GM12878 (cell line): Measurements from ENCODE around the gene ANKRD16. TPM values are rescaled to one million over a fixed set of nuclear protein-coding genes. Genes with fewer than 3 reads are reported as not detected.

ENCODE experiments used
- ATAC-seq: fragments of 200-7000 bp; cut with Tn5 transposase; 3 replicates; pipeline ENCODE4 v1.9.1; 2020; ENCODE audit warnings: mild to moderate bottlenecking, moderate library complexity
- BruUV-seq: library from RNA; stranded (reverse); fragments of 400-500 nt; replicated peaks from 2 replicates; lab custom pipeline; 2021; lab: Mats Ljungman, UMichigan
- CTCF ChIA-PET: fragments of 300-600 bp; sonication (Branson Sonifier 250); formaldehyde crosslinking; extraction: SDS; loops from one replicate; lab custom pipeline; 2021; ENCODE audit warnings: inconsistent platforms; lab: Yijun Ruan, JAX
- POLR2A ChIA-PET: fragments of 350-600 bp; formaldehyde crosslinking; extraction: SDS; loops from one replicate; lab custom pipeline; 2021; ENCODE audit warnings: inconsistent platforms; lab: Charles Lee
- RAD21 ChIA-PET: fragments of 300-600 bp; sonication (Branson Sonifier 250); formaldehyde crosslinking; loops from one replicate; lab custom pipeline; 2023; ENCODE audit warnings: antibody characterized with exemption; ENCODE audit not compliant: unreplicated experiment; lab: Charles Lee
- SMC1A ChIA-PET: fragments of 300-600 bp; sonication (Branson Sonifier 250); formaldehyde crosslinking; loops from one replicate; lab custom pipeline; 2023; ENCODE audit not compliant: unreplicated experiment, uncharacterized antibody; lab: Charles Lee
- DNase-seq: peaks from one replicate; pipeline ENCODE4 v3.0.0-alpha.2; 2011; ENCODE audit warnings: low read depth, low spot score
- FAIRE-seq: peaks from 3 replicates; lab custom pipeline; 2011; peaks lifted over from hg19 to GRCh38; lab: Jason Lieb, UNC
- H2AFZ ChIP-seq: 2 replicates; pipeline ENCODE4 v1.6.0; 2011; ENCODE audit warnings: low read depth, low read length, control low read depth; ENCODE audit not compliant: control insufficient read depth
- H3K27ac ChIP-seq: 2 replicates; pipeline ENCODE4 v1.5.1; 2011; ENCODE audit warnings: control low read depth; ENCODE audit not compliant: control insufficient read depth, insufficient read depth
- H3K27me3 ChIP-seq, 2 experiments: replicated peaks in 1 of 2; 2 replicates each; pipeline versions ENCODE4 v1.6.0 to v1.6.1; 2011; ENCODE audit warnings: low read length in 1 of 2; ENCODE audit not compliant: control insufficient read depth in 2 of 2, insufficient read depth in 2 of 2
- H3K36me3 ChIP-seq, 2 experiments: 2 replicates each; pipeline ENCODE4 v1.5.1; 2011; ENCODE audit warnings: low read length in 1 of 2; ENCODE audit not compliant: control insufficient read depth in 2 of 2, insufficient read depth in 2 of 2
- H3K4me1 ChIP-seq: 2 replicates; pipeline ENCODE4 v1.6.1; 2011; ENCODE audit warnings: mild to moderate bottlenecking, low read length, moderate library complexity, mixed read lengths; ENCODE audit not compliant: control insufficient read depth, insufficient read depth
- H3K4me2 ChIP-seq: 2 replicates; pipeline ENCODE4 v1.6.0; 2011; ENCODE audit warnings: control low read depth; ENCODE audit not compliant: control insufficient read depth, insufficient read depth
- H3K4me3 ChIP-seq: fragments of 200-600 bp; sonication (generic); 2 replicates; pipeline ENCODE4 v1.5.1; 2016
- H3K79me2 ChIP-seq: 2 replicates; pipeline ENCODE4 v1.6.0; 2011; ENCODE audit warnings: low read length; ENCODE audit not compliant: control insufficient read depth, insufficient read depth
- H3K9ac ChIP-seq: 2 replicates; pipeline ENCODE4 v1.8.0; 2011; ENCODE audit warnings: low read length, control low read depth, mixed read lengths; ENCODE audit not compliant: control insufficient read depth, insufficient read depth
- H3K9me3 ChIP-seq: replicated peaks from 3 replicates; pipeline ENCODE4 v1.5.1; 2011; ENCODE audit warnings: mild to moderate bottlenecking, low read length; ENCODE audit not compliant: control insufficient read depth, insufficient read depth
- H4K20me1 ChIP-seq: 2 replicates; pipeline ENCODE4 v1.6.0; 2011; ENCODE audit not compliant: control insufficient read depth, insufficient read depth
- BCL3 ChIP-seq: IDR thresholded peaks from 2 replicates; pipeline ENCODE4 v1.6.1; 2011; ENCODE audit warnings: borderline replicate concordance, low read depth, mild to moderate bottlenecking, moderate library complexity, low read length; ENCODE audit not compliant: insufficient read depth, poor library complexity, severe bottlenecking
- BCLAF1 ChIP-seq: fragments of 450-650 bp; IDR thresholded peaks from 2 replicates; pipeline ENCODE4 v1.6.1; 2017; ENCODE audit warnings: antibody characterized with exemption, mild to moderate bottlenecking, moderate library complexity
- BHLHE40 ChIP-seq, 2 experiments: fragments of 450-650 bp in 1 of 2; IDR thresholded peaks; 2 replicates each; pipeline ENCODE4 v1.6.1; 2011 to 2017; ENCODE audit warnings: low read depth in 2 of 2, borderline replicate concordance in 1 of 2, improper control_type of control experiment in 1 of 2, low read length in 1 of 2, mild to moderate bottlenecking in 1 of 2
- CHD1 ChIP-seq: IDR thresholded peaks from 2 replicates; pipeline ENCODE4 v1.6.1; 2012; ENCODE audit warnings: low read depth, low read length, improper control_type of control experiment
- CHD4 ChIP-seq: fragments of 200-600 bp; sonication (generic); IDR thresholded peaks from 2 replicates; pipeline ENCODE4 v1.6.1; 2016; ENCODE audit warnings: mild to moderate bottlenecking
- CREM ChIP-seq: IDR thresholded peaks from 2 replicates; pipeline ENCODE4 v1.6.1; 2014; ENCODE audit warnings: antibody characterized with exemption, low read depth
- E2F4 ChIP-seq: IDR thresholded peaks from 2 replicates; pipeline ENCODE4 v1.6.1; 2012; ENCODE audit warnings: low read depth, low read length, improper control_type of control experiment
- EGR1 ChIP-seq, 2 experiments: IDR thresholded peaks; 1 replicate in 1 of 2; 2 replicates in 1 of 2; pipeline ENCODE4 v1.6.1; 2011 to 2012; ENCODE audit warnings: low read depth in 2 of 2, low read length in 2 of 2, borderline replicate concordance in 1 of 2, mild to moderate bottlenecking in 1 of 2, moderate library complexity in 1 of 2
- MEF2A ChIP-seq: IDR thresholded peaks from 2 replicates; pipeline ENCODE4 v1.6.1; 2011; ENCODE audit warnings: low read depth, mild to moderate bottlenecking, low read length, moderate library complexity; ENCODE audit not compliant: insufficient read depth
- MYC ChIP-seq: IDR thresholded peaks from 2 replicates; pipeline ENCODE4 v1.6.1; 2011; ENCODE audit warnings: mild to moderate bottlenecking, low read length, moderate library complexity, inconsistent platforms; ENCODE audit not compliant: insufficient read depth, insufficient replicate concordance, insufficient read length, severe bottlenecking
- PBX3 ChIP-seq: IDR thresholded peaks from 2 replicates; pipeline ENCODE4 v1.6.1; 2011; ENCODE audit warnings: mild to moderate bottlenecking, low read depth, low read length, moderate library complexity; ENCODE audit not compliant: insufficient replicate concordance
- PML ChIP-seq: IDR thresholded peaks from 2 replicates; pipeline ENCODE4 v1.6.1; 2012; ENCODE audit warnings: low read length, inconsistent platforms
- RB1 ChIP-seq: fragments of 450-650 bp; formaldehyde crosslinking; IDR thresholded peaks from 2 replicates; pipeline ENCODE4 v1.6.1; 2017; ENCODE audit warnings: mild to moderate bottlenecking, borderline replicate concordance
- RUNX3 ChIP-seq: IDR thresholded peaks from 2 replicates; pipeline ENCODE4 v1.6.1; 2012; ENCODE audit warnings: low read length, inconsistent platforms
- TAF1 ChIP-seq: IDR thresholded peaks from 2 replicates; pipeline ENCODE4 v1.6.1; 2011; ENCODE audit warnings: mild to moderate bottlenecking, low read depth, low read length, borderline replicate concordance
- WRNIP1 ChIP-seq: IDR thresholded peaks from 2 replicates; pipeline ENCODE4 v1.6.1; 2011; ENCODE audit warnings: low read depth, low read length, improper control_type of control experiment, borderline replicate concordance
- ZNF622 ChIP-seq: fragments of 450-650 bp; IDR thresholded peaks from 2 replicates; pipeline ENCODE4 v1.6.1; 2017; ENCODE audit warnings: mild to moderate bottlenecking, inconsistent platforms
- WGBS: methylation state at CpG from one replicate; pipeline ENCODE4 v1.1.6; 2016; ENCODE audit warnings: low lambda C conversion rate; ENCODE audit not compliant: insufficient replicate concordance, insufficient coverage; ENCODE audit errors: missing lambda C conversion rate; 5-methylcytosine and 5-hydroxymethylcytosine counted together
- in situ Hi-C: fragments of 300-500 bp; cut with MboI; formaldehyde crosslinking; loops from 9 replicates; pipeline ENCODE4 v1.14.3; 2018; ENCODE audit warnings: mixed read lengths
- intact Hi-C: fragments of 100-400 bp; cut with micrococcal nuclease; formaldehyde crosslinking; loops from one replicate; pipeline ENCODE4 v1.14.2; 2022; ENCODE audit not compliant: unreplicated experiment
- polyA plus RNA-seq, 11 experiments: library from polyadenylated mRNA; depleted of rRNA in 4 of 11; unstranded in 6 of 11; stranded (reverse) in 5 of 11; fragments of >200 nt; fragmentation: Nextera tagmentation in 4 of 11; fragmentation: Illumina TruSeq in 1 of 11; extraction: Ambion mirVana in 4 of 11; extraction: Trizol in 1 of 11; gene quantifications; 1 replicate in 1 of 11; 2 replicates in 10 of 11; pipeline versions ENCODE4 v1.2.1 to v1.2.3, GENCODE V29; 2011 to 2016; ENCODE audit warnings: inconsistent platforms in 2 of 11, missing spikeins in 2 of 11, low read depth in 1 of 11
- total RNA-seq, 4 experiments: library from RNA; depleted of rRNA in 3 of 4; stranded (reverse); fragments of >200 nt in 3 of 4; fragmentation: Illumina TruSeq in 1 of 4; extraction: Trizol in 1 of 4; gene quantifications; 2 replicates each; pipeline versions ENCODE4 v1.2.1 to v1.2.3, GENCODE V29; 2013 to 2021

Gene ANKRD16
- total and polyA plus RNA-seq, 10 of the 15 experiments (the other 5 are each of a cell fraction or from before 2014, with no cell fraction given) = 0.57 to 13.6 (median 4.4) TPM

GRCh38 chr10:5919568-5919967, 29.9 kb upstream of the ANKRD16 start:
- ATAC-seq = no peak
- no TSS peak for BruUV-seq
- TF ChIP-seq E2F4 (no peak), CHD1 (no peak), MEF2A (no peak), TAF1 (no peak), BCL3 (no peak), RUNX3 (no peak), PBX3 (no peak), MYC (no peak), CREM (no peak), CHD4 (no peak), RB1 (no peak), WRNIP1 (no peak), ZNF622 (no peak), BCLAF1 (no peak), EGR1 (IDR thresholded peaks at IDR 0.05; ENCODE audit: borderline replicate concordance in 1 of 2, low read depth in 2 of 2, low read length in 2 of 2) (no peak), PML (no peak), BHLHE40 (IDR thresholded peaks at IDR 0.05; ENCODE audit: borderline replicate concordance in 1 of 2, low read depth in 2 of 2, low read length in 1 of 2) (no peak)

More at GRCh38 chr10:5919568-5919967, 29.9 kb upstream of the ANKRD16 start:
- WGBS = 83% methylated on average over 7 of the region's 7 CpGs
- H3K4me3 ChIP-seq = no peak overlapping the region
- ChIA-PET CTCF (no interaction called here), SMC1A (no interaction called here), POLR2A (no interaction called here), RAD21 (interaction anchor here (0.5 to 1.1 kb wide), 2 partner anchors 31 to 35 kb away, joined by 3 to 5 read pairs; no protein-coding TSS in a partner anchor)
- in situ Hi-C loops (no loop called here), intact Hi-C loops (no loop called here)
- FAIRE-seq (no peak), DNase-seq (no peak)
- H3K36me3 ChIP-seq = peaks cover 21 to 48% of the 10 kb centered on the region in 2 experiments
- no peak overlapping the region for H3K4me2 ChIP-seq
- no peak overlapping the region for H2AFZ ChIP-seq
- H3K27me3 ChIP-seq = no peaks in the 10 kb centered on the region
- H3K4me1 ChIP-seq = no peaks in the 10 kb centered on the region
- no peaks in the 10 kb centered on the region for H3K79me2 ChIP-seq
- H3K9me3 ChIP-seq = no peaks in the 10 kb centered on the region
- H3K9ac ChIP-seq = no peak overlapping the region
- H3K27ac ChIP-seq = no peak overlapping the region
- no peaks in the 10 kb centered on the region for H4K20me1 ChIP-seq
